HFF-Myc (cell line): ENCODE data around the gene SPATA31E1.

Experiments
- DNase-seq: peaks from one replicate; pipeline ENCODE4 v3.0.0-alpha.2; 2011; ENCODE audit warnings: low read depth; ENCODE audit errors: extremely low read depth
- H3K4me3 ChIP-seq: replicated peaks from 2 replicates; pipeline ENCODE4 v1.5.1; 2011; ENCODE audit warnings: low read depth, mild to moderate bottlenecking, control low read depth, low read length
- CTCF ChIP-seq: IDR thresholded peaks from 2 replicates; pipeline ENCODE4 v1.5.1; 2012; ENCODE audit warnings: mild to moderate bottlenecking, low read depth, low read length, control low read depth; ENCODE audit errors: missing control alignments

SPATA31E1 gene

GRCh38 chr9:87868635-87869034 is 14.0 kb upstream of the SPATA31E1 start:
- TF ChIP-seq CTCF = no peak
- no peak overlapping the region for H3K4me3 ChIP-seq
- no peak for DNase-seq

- no peak for DNase-seq
- TF ChIP-seq CTCF = no peak
- H3K4me3 ChIP-seq = no peak overlapping the region
These were observed 13.6 kb upstream of the SPATA31E1 start for GRCh38 chr9:87869082-87869481.

GRCh38 chr9:87871425-87872078 is 11.1 kb upstream of the SPATA31E1 start:
- no peak for DNase-seq
- no peak overlapping the region for H3K4me3 ChIP-seq
- no peak for TF ChIP-seq CTCF

- DNase-seq = no peak
- H3K4me3 ChIP-seq = no peak overlapping the region
- TF ChIP-seq CTCF = no peak
These were observed 10.5 kb upstream of the SPATA31E1 start for GRCh38 chr9:87872079-87872624.

GRCh38 chr9:87873607-87874303 is 8.9 kb upstream of the SPATA31E1 start:
- no peak for TF ChIP-seq CTCF
- DNase-seq = no peak

GRCh38 chr9:87874304-87874623 is 8.4 kb upstream of the SPATA31E1 start:
- no peak for DNase-seq
- H3K4me3 ChIP-seq = no peak overlapping the region
- TF ChIP-seq CTCF = no peak

More at GRCh38 chr9:87873607-87874303, 8.9 kb upstream of the SPATA31E1 start:
- no peak overlapping the region for H3K4me3 ChIP-seq
